HCT116 (cell line): ENCODE results near the gene GBF1. TPM values are rescaled to one million over a fixed set of nuclear protein-coding genes. Genes with fewer than 3 reads are reported as not detected.

Experiments used
- ATAC-seq: fragments of 200-7000 bp; cut with Tn5 transposase; 2 replicates; pipeline ENCODE4 v1.9.1; 2020; ENCODE audit warnings: mild to moderate bottlenecking, moderate library complexity
- BruUV-seq: library from RNA; stranded (reverse); fragments of 400-500 nt; replicated peaks from 2 replicates; lab custom pipeline; 2021; lab: Mats Ljungman, UMichigan
- CTCF ChIA-PET: fragments of 300-600 bp; sonication (Branson Sonifier 250); formaldehyde crosslinking; loops from one replicate; lab custom pipeline; 2021; ENCODE audit warnings: antibody characterized with exemption; lab: Charles Lee
- POLR2A ChIA-PET: fragments of 300-600, 350-600 bp; sonication (Branson Sonifier 250); formaldehyde crosslinking; loops from one replicate; lab custom pipeline; 2021; ENCODE audit warnings: antibody characterized with exemption; lab: Charles Lee
- RAD21 ChIA-PET, 2 experiments: fragments of 300-600 bp; sonication (Branson Sonifier 250); formaldehyde crosslinking; loops; one replicate each; lab custom pipeline; 2023; ENCODE audit warnings: low total read pairs in 2 of 2; ENCODE audit not compliant: uncharacterized antibody in 2 of 2, unreplicated experiment in 2 of 2, low non-redundant PET in 1 of 2; lab: Charles Lee
- DNase-seq: peaks from one replicate; pipeline ENCODE4 v3.0.0-alpha.2; 2010; ENCODE audit warnings: low read depth, low spot score
- H2AFZ ChIP-seq: fragments of 200-600 bp; shearing (Covaris generic), sonication (generic); 2 replicates; pipeline ENCODE4 v1.6.1; 2017; ENCODE audit warnings: low read depth, mixed run types, mixed read lengths, antibody characterized with exemption, low read length; ENCODE audit not compliant: poor library complexity, severe bottlenecking
- H3K27ac ChIP-seq: 2 replicates; pipeline ENCODE4 v1.5.1; 2012; ENCODE audit warnings: low read depth, low read length
- H3K27me3 ChIP-seq: fragments of 200-600 bp; sonication (generic); 2 replicates; pipeline ENCODE4 v1.6.1; 2016; ENCODE audit warnings: mixed run types, low read length, mixed read lengths; ENCODE audit not compliant: insufficient read depth
- H3K36me3 ChIP-seq, 2 experiments: fragments of 200-500 bp in 1 of 2; fragments of 200-600 bp in 1 of 2; sonication (Bioruptor generic) in 1 of 2; sonication (generic) in 1 of 2; 2 replicates each; pipeline versions ENCODE4 v1.5.1 to v1.6.1; 2014 to 2016; ENCODE audit warnings: low read length in 2 of 2, inconsistent platforms in 1 of 2, mixed read lengths in 1 of 2, mixed run types in 1 of 2; ENCODE audit not compliant: insufficient read depth in 2 of 2, control insufficient read depth in 1 of 2
- H3K4me1 ChIP-seq, 2 experiments: fragments of 200-600 bp in 1 of 2; sonication (generic) in 1 of 2; 2 replicates each; pipeline versions ENCODE4 v1.5.1 to v1.6.1; 2012 to 2017; ENCODE audit warnings: low read length in 2 of 2, inconsistent platforms in 1 of 2, mild to moderate bottlenecking in 1 of 2, mixed read lengths in 1 of 2, mixed run types in 1 of 2, moderate library complexity in 1 of 2; ENCODE audit not compliant: insufficient read depth in 2 of 2, control insufficient read depth in 1 of 2
- H3K4me2 ChIP-seq: fragments of 200-600 bp; sonication (generic); 2 replicates; pipeline ENCODE4 v1.6.1; 2017; ENCODE audit warnings: mixed run types, low read length, mixed read lengths
- H3K4me3 ChIP-seq, 2 experiments: fragments of 200-600 bp in 1 of 2; sonication (generic) in 1 of 2; replicated peaks in 1 of 2; 2 replicates each; pipeline ENCODE4 v1.5.1; 2011 to 2016; ENCODE audit warnings: low read length in 2 of 2, control low read depth in 1 of 2, low read depth in 1 of 2, mild to moderate bottlenecking in 1 of 2, mixed read lengths in 1 of 2, mixed run types in 1 of 2
- H3K79me2 ChIP-seq: fragments of 200-600 bp; sonication (generic); 2 replicates; pipeline ENCODE4 v1.6.1; 2017; ENCODE audit warnings: mild to moderate bottlenecking, mixed run types, low read length, moderate library complexity, mixed read lengths; ENCODE audit not compliant: insufficient read depth
- H3K9ac ChIP-seq: fragments of 200-600 bp; sonication (generic); 2 replicates; pipeline ENCODE4 v1.6.1; 2016; ENCODE audit warnings: low read length, mixed read lengths
- H3K9me2 ChIP-seq: fragments of 200-600 bp; sonication (generic), shearing (Covaris generic); 2 replicates; pipeline ENCODE4 v1.6.1; 2017; ENCODE audit warnings: mixed run types, mild to moderate bottlenecking, moderate library complexity; ENCODE audit not compliant: insufficient read depth
- H3K9me3 ChIP-seq, 2 experiments: fragments of 200-500 bp in 1 of 2; fragments of 200-600 bp in 1 of 2; sonication (Bioruptor generic) in 1 of 2; sonication (generic) in 1 of 2; 2 replicates each; pipeline ENCODE4 v1.6.1; 2014 to 2017; ENCODE audit warnings: low read length in 2 of 2, mixed read lengths in 2 of 2, inconsistent platforms in 1 of 2, low read depth in 1 of 2, mild to moderate bottlenecking in 1 of 2, mixed run types in 1 of 2, moderate library complexity in 1 of 2; ENCODE audit not compliant: control insufficient read depth in 1 of 2, insufficient read depth in 1 of 2
- H4K20me1 ChIP-seq: fragments of 200-600 bp; sonication (generic), shearing (Covaris generic); 2 replicates; pipeline ENCODE4 v1.6.1; 2017; ENCODE audit warnings: mixed run types, mild to moderate bottlenecking, moderate library complexity; ENCODE audit not compliant: insufficient read depth
- ELF1 ChIP-seq: IDR thresholded peaks from 2 replicates; pipeline ENCODE4 v1.6.1; 2012; ENCODE audit warnings: low read depth, borderline replicate concordance
- EZH2 ChIP-seq: fragments of 200-600 bp; sonication (generic); IDR thresholded peaks from 2 replicates; pipeline ENCODE4 v1.6.1; 2017; ENCODE audit warnings: antibody characterized with exemption, mixed run types
- FOSL1 ChIP-seq: IDR thresholded peaks from 2 replicates; pipeline ENCODE4 v1.6.1; 2012; ENCODE audit warnings: low read depth
- SP1 ChIP-seq: IDR thresholded peaks from 2 replicates; pipeline ENCODE4 v1.6.1; 2012; ENCODE audit warnings: low read depth
- ZFX ChIP-seq: fragments of 450-650 bp; IDR thresholded peaks from 2 replicates; pipeline ENCODE4 v1.6.1; 2017
- ZNF274 ChIP-seq: fragments of 200-500 bp; sonication (Bioruptor generic); IDR thresholded peaks from 2 replicates; pipeline ENCODE4 v1.6.1; 2014; ENCODE audit warnings: mild to moderate bottlenecking, low read depth, low read length, inconsistent platforms
- intact Hi-C: fragments of 100-400 bp; cut with micrococcal nuclease; formaldehyde crosslinking; loops from 2 replicates; pipeline ENCODE4 v1.10.0; 2022
- total RNA-seq: library from RNA; stranded (reverse); gene quantifications from one replicate; pipeline ENCODE4 v1.2.1, GENCODE V29; 2021; ENCODE audit not compliant: unreplicated experiment
- TF ChIP-seq, protein P1 (sequence below): IDR thresholded peaks from 2 replicates; pipeline ENCODE4 v1.6.1; 2011; ENCODE audit warnings: mild to moderate bottlenecking, low read length, moderate library complexity; ENCODE audit not compliant: insufficient replicate concordance; ENCODE audit errors: extremely low read depth
- TF ChIP-seq, protein P2 (sequence below): IDR thresholded peaks from 2 replicates; pipeline ENCODE4 v1.6.1; 2012

The GBF1 gene
- total RNA-seq, 1 experiment from 2014 or later, result 58.9 TPM

DNA sequence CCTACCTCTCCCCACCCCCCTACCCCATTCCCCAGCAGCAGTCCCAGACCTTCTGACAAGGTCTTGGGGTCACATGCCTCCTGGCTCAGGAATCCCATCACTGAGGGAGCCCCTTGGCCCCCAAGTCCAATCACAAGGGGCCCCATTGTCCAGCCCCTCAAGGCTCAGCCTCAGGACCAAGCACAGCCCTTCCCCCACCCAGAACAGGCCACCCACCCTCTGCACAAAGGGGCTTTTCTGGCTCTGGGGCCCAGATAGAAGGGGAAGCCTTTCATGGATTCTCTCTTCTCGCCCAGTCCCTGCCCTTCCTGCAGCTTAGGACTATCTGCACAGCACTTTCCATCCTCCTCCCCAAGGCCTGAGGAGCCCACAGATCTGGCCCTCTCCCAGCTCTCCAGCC, 180.1 kb downstream of the GBF1 start:
- H3K27me3 ChIP-seq, result no peaks in the 10 kb centered on the region
- peaks cover 11 to 27% of the 10 kb centered on the region in 2 experiments; a peak in 3 of 4 replicates for H3K4me1 ChIP-seq
- no peaks in the 10 kb centered on the region for H3K9me2 ChIP-seq
- TF ChIP-seq FOSL1 (no peak), SP1 (no peak), EZH2 (no peak), ZFX (no peak), ELF1 (no peak), ZNF274 (no peak)
- TF ChIP-seq, protein P1, sequence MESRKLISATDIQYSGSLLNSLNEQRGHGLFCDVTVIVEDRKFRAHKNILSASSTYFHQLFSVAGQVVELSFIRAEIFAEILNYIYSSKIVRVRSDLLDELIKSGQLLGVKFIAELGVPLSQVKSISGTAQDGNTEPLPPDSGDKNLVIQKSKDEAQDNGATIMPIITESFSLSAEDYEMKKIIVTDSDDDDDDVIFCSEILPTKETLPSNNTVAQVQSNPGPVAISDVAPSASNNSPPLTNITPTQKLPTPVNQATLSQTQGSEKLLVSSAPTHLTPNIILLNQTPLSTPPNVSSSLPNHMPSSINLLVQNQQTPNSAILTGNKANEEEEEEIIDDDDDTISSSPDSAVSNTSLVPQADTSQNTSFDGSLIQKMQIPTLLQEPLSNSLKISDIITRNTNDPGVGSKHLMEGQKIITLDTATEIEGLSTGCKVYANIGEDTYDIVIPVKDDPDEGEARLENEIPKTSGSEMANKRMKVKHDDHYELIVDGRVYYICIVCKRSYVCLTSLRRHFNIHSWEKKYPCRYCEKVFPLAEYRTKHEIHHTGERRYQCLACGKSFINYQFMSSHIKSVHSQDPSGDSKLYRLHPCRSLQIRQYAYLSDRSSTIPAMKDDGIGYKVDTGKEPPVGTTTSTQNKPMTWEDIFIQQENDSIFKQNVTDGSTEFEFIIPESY, result no peak
- TF ChIP-seq, protein P2, sequence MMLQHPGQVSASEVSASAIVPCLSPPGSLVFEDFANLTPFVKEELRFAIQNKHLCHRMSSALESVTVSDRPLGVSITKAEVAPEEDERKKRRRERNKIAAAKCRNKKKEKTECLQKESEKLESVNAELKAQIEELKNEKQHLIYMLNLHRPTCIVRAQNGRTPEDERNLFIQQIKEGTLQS, result no peak
- CTCF ChIA-PET, result interaction anchor here (2.6 kb wide), 1 partner anchor 194 kb away, joined by 7 read pairs; no protein-coding TSS in a partner anchor
- POLR2A ChIA-PET, result interaction anchor here (1.2 kb wide), 1 partner anchor 30 kb away, joined by 3 read pairs; the partner anchor contains the start of gene NFKB2
- RAD21 ChIA-PET, result no interaction called here
- intact Hi-C loops, result no loop called here
- no TSS peak for BruUV-seq
- ATAC-seq, result no peak
- H3K79me2 ChIP-seq, result peaks cover 13% of the 10 kb centered on the region
- no peak overlapping the region for H3K4me2 ChIP-seq
- H3K4me3 ChIP-seq, result no peak overlapping the region
- no peaks in the 10 kb centered on the region for H4K20me1 ChIP-seq
- H3K27ac ChIP-seq, result no peak overlapping the region
- H3K9me3 ChIP-seq, result no peaks in the 10 kb centered on the region
- no peak for DNase-seq
- H3K9ac ChIP-seq, result no peak overlapping the region
- H2AFZ ChIP-seq, result no peak overlapping the region
- H3K36me3 ChIP-seq, result peaks cover 0 to 11% of the 10 kb centered on the region in 2 experiments; a peak in 1 of 4 replicates
